K562 (cell line): ENCODE data around the gene UBE2D2. TPM values are rescaled to one million over a fixed set of nuclear protein-coding genes. Genes with fewer than 3 reads are reported as not detected.
A peak's percentile ranks its signal among the peaks of the same experiment; 100 is the strongest.

ENCODE experiments used
- CCNT2 ChIP-seq: IDR thresholded peaks from 2 replicates; pipeline ENCODE4 v1.6.1; 2011; ENCODE audit warnings: borderline replicate concordance, low read depth, mild to moderate bottlenecking, moderate library complexity, mixed read lengths, low read length; ENCODE audit not compliant: insufficient read length; ENCODE audit errors: extremely low read depth
- DNMT1 ChIP-seq: fragments of 450-650 bp; IDR thresholded peaks from 2 replicates; pipeline ENCODE4 v1.6.1; 2016; ENCODE audit warnings: antibody characterized with exemption, mild to moderate bottlenecking
- E2F6 ChIP-seq, 2 experiments: IDR thresholded peaks; 2 replicates each; pipeline ENCODE4 v1.6.1; 2011; ENCODE audit warnings: borderline replicate concordance in 1 of 2, control low read depth in 1 of 2, low read depth in 1 of 2, low read length in 1 of 2, mild to moderate bottlenecking in 1 of 2, mixed read lengths in 1 of 2, moderate library complexity in 1 of 2; ENCODE audit not compliant: insufficient read depth in 1 of 2, insufficient read length in 1 of 2, poor library complexity in 1 of 2, severe bottlenecking in 1 of 2; ENCODE audit errors: extremely low read depth in 1 of 2
- ELF2 ChIP-seq: fragments of 250-450 bp; sonication (Bioruptor Pico); IDR thresholded peaks from 2 replicates; pipeline ENCODE4 v1.5.0; 2021; ENCODE audit warnings: mild to moderate bottlenecking
- FIP1L1 ChIP-seq: fragments of 200-400 bp; formaldehyde crosslinking; IDR thresholded peaks from 2 replicates; pipeline ENCODE4 v1.6.1; 2018; ENCODE audit warnings: mild to moderate bottlenecking, low read depth, low read length; ENCODE audit not compliant: poor library complexity, severe bottlenecking
- HLTF ChIP-seq: fragments of 450-650 bp; IDR thresholded peaks from 2 replicates; pipeline ENCODE4 v1.6.1; 2016
- MYC ChIP-seq, 2 experiments: fragments of 250-450 bp in 1 of 2; sonication (Bioruptor Pico) in 1 of 2; IDR thresholded peaks; 2 replicates each; pipeline versions ENCODE4 v1.5.1 to v1.6.1; 2012 to 2021; ENCODE audit warnings: low read depth in 2 of 2, borderline replicate concordance in 1 of 2, improper control_type of control experiment in 1 of 2, low read length in 1 of 2, mild to moderate bottlenecking in 1 of 2, moderate library complexity in 1 of 2
- RCOR1 ChIP-seq, 2 experiments: IDR thresholded peaks; 2 replicates each; pipeline ENCODE4 v1.6.1; 2012; ENCODE audit warnings: low read depth in 2 of 2, low read length in 2 of 2, borderline replicate concordance in 1 of 2, improper control_type of control experiment in 1 of 2
- REST ChIP-seq, 2 experiments: fragments of 450-650 bp; formaldehyde crosslinking in 1 of 2; IDR thresholded peaks; 2 replicates each; pipeline versions ENCODE4 v1.4.0 to v1.6.1; 2014 to 2020; ENCODE audit warnings: mild to moderate bottlenecking in 2 of 2, borderline replicate concordance in 1 of 2, low read depth in 1 of 2
- RHOXF2B ChIP-seq: fragments of 250-450 bp; sonication (Bioruptor Pico); conservative IDR thresholded peaks from 2 replicates; pipeline ENCODE4 v1.5.1; 2021
- STAT5A ChIP-seq: IDR thresholded peaks from 2 replicates; pipeline ENCODE4 v1.6.1; 2012; ENCODE audit warnings: low read length, inconsistent platforms, borderline replicate concordance
- ZBTB17 ChIP-seq: fragments of 450-650 bp; formaldehyde crosslinking; IDR thresholded peaks from 2 replicates; pipeline ENCODE4 v1.4.0; 2020; ENCODE audit warnings: mild to moderate bottlenecking
- ZNF507 ChIP-seq: conservative IDR thresholded peaks from 2 replicates; pipeline ENCODE4 v1.6.1; 2017; ENCODE audit warnings: missing genetic modification characterization, missing compliant biosample characterization
- ZNF79 ChIP-seq: fragments of 250-450 bp; sonication (Bioruptor Pico); IDR thresholded peaks from 2 replicates; pipeline ENCODE4 v1.4.0; 2020; ENCODE audit warnings: low read depth, mild to moderate bottlenecking, moderate library complexity
- polyA plus RNA-seq, 8 experiments: library from polyadenylated mRNA; depleted of rRNA in 4 of 8; stranded (reverse) in 5 of 8; unstranded in 3 of 8; fragments of >200 nt; fragmentation: Nextera tagmentation in 2 of 8; fragmentation: Illumina TruSeq in 1 of 8; extraction: Ambion mirVana in 2 of 8; extraction: Trizol in 1 of 8; gene quantifications; 2 replicates each; pipeline versions ENCODE4 v1.2.1 to v1.2.3, GENCODE V29; 2011 to 2014; ENCODE audit warnings: inconsistent platforms in 1 of 8, missing spikeins in 1 of 8
- total RNA-seq, 7 experiments: library from RNA; depleted of rRNA in 6 of 7; stranded (reverse); fragments of >200 nt in 6 of 7; fragmentation: Illumina TruSeq in 2 of 7; extraction: Trizol in 2 of 7; gene quantifications; 2 replicates each; pipeline versions ENCODE4 v1.2.1 to v1.2.3, GENCODE V29; 2011 to 2021; ENCODE audit warnings: low replicate concordance in 1 of 7

UBE2D2 gene
- total and polyA plus RNA-seq, 9 of the 15 experiments (the other 6 are each of a cell fraction or from before 2014, with no cell fraction given) = 53.6 to 198 (median 122) TPM

DNA sequence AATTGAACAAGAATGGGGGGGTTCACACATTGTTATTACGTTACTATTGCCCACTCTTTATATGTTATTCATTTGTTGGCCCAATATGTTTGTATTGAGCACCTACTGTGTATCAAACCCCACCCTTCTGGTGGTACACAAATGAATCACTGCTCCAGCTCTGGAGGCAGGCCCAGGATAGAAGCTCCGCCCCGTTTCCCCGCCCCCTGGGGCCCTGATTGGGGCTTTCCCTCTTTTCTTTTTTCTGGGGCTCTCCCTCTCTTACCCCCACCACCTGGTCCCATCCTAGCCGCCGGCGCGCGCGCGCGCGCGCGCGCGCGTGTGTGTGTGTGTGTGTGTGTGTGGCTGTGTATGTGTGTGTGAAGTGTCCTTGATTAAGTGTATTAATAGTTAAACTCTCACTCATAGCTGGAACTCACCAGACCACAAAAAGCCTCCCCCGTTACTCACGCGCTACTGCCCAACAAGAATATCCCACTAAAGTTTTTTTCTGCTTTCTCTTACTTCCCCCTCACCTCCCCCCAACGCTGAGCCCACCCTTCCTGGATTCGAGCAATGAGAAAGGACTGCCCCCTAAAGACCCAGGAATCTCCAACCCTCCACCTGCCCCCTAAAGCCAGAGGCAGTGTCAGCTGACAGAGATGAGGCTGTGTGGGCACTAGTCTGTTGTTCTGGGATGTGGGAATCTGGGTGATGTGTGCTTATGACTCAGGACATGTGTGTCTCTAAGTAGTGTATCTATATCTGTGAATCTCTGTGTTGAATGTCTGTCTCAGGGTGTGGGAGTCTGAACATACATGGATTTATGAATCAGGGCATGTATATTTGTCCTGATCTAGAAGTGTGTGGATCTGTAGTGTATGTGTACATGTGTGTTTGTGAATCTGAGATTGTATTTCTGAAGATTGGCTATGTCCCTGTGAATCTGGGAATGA lies 91.0 kb downstream of the UBE2D2 start (continued):
- TF ChIP-seq REST (IDR thresholded peaks at IDR 0.05; ENCODE audit: borderline replicate concordance) = no peak
- TF ChIP-seq REST (CRISPR knock-in tag; IDR thresholded peaks at IDR 0.05; ENCODE audit: low read depth) = no peak
- no peak for TF ChIP-seq FIP1L1
- TF ChIP-seq MYC (IDR thresholded peaks at IDR 0.05; ENCODE audit: low read depth, low read length) = 0 out of 2 replicates have a peak, but pooled peaks have one; percentile 19
- TF ChIP-seq MYC (CRISPR knock-in tag; IDR thresholded peaks at IDR 0.05; ENCODE audit: borderline replicate concordance, low read depth) = no peak
- no peak for TF ChIP-seq STAT5A
- TF ChIP-seq ZNF507 = no peak
- no peak for TF ChIP-seq CCNT2
- no peak for TF ChIP-seq ZBTB17 (CRISPR knock-in tag)
- TF ChIP-seq HLTF = no peak
- no peak for TF ChIP-seq DNMT1
- TF ChIP-seq RCOR1 (IDR thresholded peaks at IDR 0.05; ENCODE audit: borderline replicate concordance in 1 of 2, low read depth in 2 of 2, low read length in 2 of 2) = 0 out of 4 replicates have a peak, but pooled peaks of 1 of the 2 experiments have one; percentile 16
- TF ChIP-seq RHOXF2B = no peak
- no peak for TF ChIP-seq ELF2 (CRISPR knock-in tag)
- TF ChIP-seq ZNF79 = no peak
- no peak for TF ChIP-seq E2F6 (IDR thresholded peaks at IDR 0.05; ENCODE audit: borderline replicate concordance in 1 of 2, extremely low read depth in 1 of 2, insufficient read depth in 1 of 2, insufficient read length in 1 of 2, low read depth in 1 of 2, low read length in 1 of 2, poor library complexity in 1 of 2, severe bottlenecking in 1 of 2)
